Pancreas (tissue), 10 donors: ENCODE results near the gene SIN3B. TPM values are rescaled to one million over a fixed set of nuclear protein-coding genes. Genes with fewer than 3 reads are reported as not detected.

Experiments used
- ATAC-seq, 4 donors: fragments of 200-7000 bp; cut with Tn5 transposase; one replicate each; pipeline versions ENCODE4 v1.8.0 to v1.9.1; 2020; ENCODE audit warnings: mild to moderate bottlenecking in 4 of 4, moderate library complexity in 4 of 4
- DNase-seq, 6 donors: peaks; one replicate each; pipeline ENCODE4 v3.0.0-alpha.2; 2020
- FAIRE-seq: peaks from 2 replicates; lab custom pipeline; 2012; peaks lifted over from hg19 to GRCh38; lab: Jason Lieb, UNC
- H3K27ac ChIP-seq, 4 donors: fragments of 200-600 bp; sonication (generic); 1 replicate in 3 of 4; 2 replicates in 1 of 4; pipeline versions ENCODE4 v1.5.0 to v1.8.0; 2020
- H3K27me3 ChIP-seq, 4 donors: fragments of 200-600 bp; one replicate each; pipeline ENCODE4 v1.8.0; 2021
- H3K36me3 ChIP-seq, 3 donors: fragments of 200-600 bp; sonication (generic) in 1 of 3; one replicate each; pipeline versions ENCODE4 v1.5.0 to v1.8.0; 2020 to 2021
- H3K4me1 ChIP-seq, 3 donors: fragments of 200-600 bp; one replicate each; pipeline ENCODE4 v1.8.0; 2021
- H3K4me3 ChIP-seq, 4 donors: fragments of 200-600 bp; sonication (generic) in 2 of 4; one replicate each; pipeline versions ENCODE4 v1.5.0 to v1.8.0; 2020 to 2021
- H3K9me3 ChIP-seq, 4 donors: fragments of 200-600 bp; one replicate each; pipeline ENCODE4 v1.8.0; 2021
- CTCF ChIP-seq, 4 donors: fragments of 200-600 bp; sonication (generic) in 3 of 4; IDR thresholded peaks; one replicate each; pipeline versions ENCODE4 v1.5.0 to v1.8.0; 2021; ENCODE audit warnings: antibody characterized with exemption in 4 of 4
- WGBS, 2 donors: extraction: QIAGEN DNeasy Blood & Tissue Kit; methylation state at CpG; one replicate each; pipeline ENCODE4 v1.1.7; 2013; 5-methylcytosine and 5-hydroxymethylcytosine counted together
- intact Hi-C, 3 donors: fragments of 100-400 bp; cut with DNase I; formaldehyde crosslinking; loops; one replicate each; pipeline versions ENCODE4 v1.11.1 to v1.14.2; 2022
- polyA plus RNA-seq, 2 donors: library from polyadenylated mRNA; stranded (reverse); fragments of 200-250 nt; gene quantifications; one replicate each; pipeline ENCODE4 v1.2.3, GENCODE V29; 2013
- total RNA-seq, 6 donors: library from RNA; stranded (reverse); fragmentation: NEBNext Ultra II Directional in 4 of 6; extraction: Animal tissue kit (Norgen Biotek cat#: 25700) in 4 of 6; gene quantifications; one replicate each; pipeline versions ENCODE4 v1.2.1 to v1.2.4, GENCODE V29; 2021 to 2023
- donor health status: healthy with polysubstance abuse.
- donor health status: DM: no; HTN: no; CAD: no; lungs with moderate emphysema.
- donor health status: DM: no; HTN: no; CAD: no.
- donor health status: control.
- donor health status: control.
- donor health status: Bipolar disorder and iron deficiency.
- donor health status: DM: yes; HTN: yes; CAD: no.
- donor health status: DM: no; HTN: no; CAD: no.
- donor health status: DM: no; HTN: no; CAD: no.
- donor health status: DM: yes; HTN: yes; CAD: no.

Gene SIN3B
- total and polyA plus RNA-seq, 8 donors = 13.6 to 51.8 (median 20.1) TPM

- Histone ChIP-seq H3K4me3 (no peak overlapping the region), H3K36me3 (no peaks in the 10 kb centered on the region), H3K4me1 (no peaks in the 10 kb centered on the region), H3K9me3 (no peaks in the 10 kb centered on the region), H3K27ac (no peak overlapping the region), H3K27me3 (no peaks in the 10 kb centered on the region)
- TF ChIP-seq CTCF (IDR thresholded peaks at IDR 0.05) = no peak
- intact Hi-C loops = no loop called here
- DNase-seq (no peak), FAIRE-seq (no peak), ATAC-seq (no peak)
- 75 to 83% methylated on average over 31 of the region's 31 CpGs for WGBS, 2 donors
Observed at GRCh38 chr19:16807549-16808284, 21.5 kb upstream of the SIN3B start.

DNA sequence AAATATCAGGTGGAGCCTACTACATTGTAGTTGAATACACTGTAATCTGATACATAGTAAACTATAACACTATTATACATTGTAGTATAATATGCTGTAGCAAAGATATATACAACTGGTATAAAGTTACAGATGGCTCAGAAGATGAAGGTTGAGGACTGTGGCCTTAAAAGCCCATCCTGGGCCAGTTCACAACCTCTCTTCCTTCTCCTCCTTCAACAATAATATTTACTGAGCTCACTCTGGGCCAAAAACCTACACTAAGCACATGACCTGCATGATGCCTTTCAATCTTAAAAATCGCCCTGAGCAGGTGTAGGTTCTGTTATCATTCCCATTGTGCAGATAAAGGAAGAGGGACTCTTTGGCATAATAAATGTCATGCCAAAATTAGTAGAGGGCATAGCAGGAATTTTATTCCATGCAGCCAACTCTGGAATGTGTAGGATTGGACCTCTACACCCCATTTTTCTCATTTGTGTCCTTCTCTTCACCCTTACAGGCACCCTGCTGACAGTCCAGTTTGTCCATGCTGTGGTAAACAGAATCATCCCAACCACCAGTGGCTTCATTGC lies 14.6 kb upstream of the SIN3B start:
- Histone ChIP-seq H3K36me3 (no peaks in the 10 kb centered on the region), H3K4me1 (no peaks in the 10 kb centered on the region), H3K4me3 (no peak overlapping the region), H3K27ac (no peak overlapping the region), H3K9me3 (no peaks in the 10 kb centered on the region), H3K27me3 (no peaks in the 10 kb centered on the region)
- DNase-seq (no peak), ATAC-seq (no peak), FAIRE-seq (no peak)
- 24% methylated on average over 1 of the region's 1 CpG for WGBS, 2 donors
- no peak for TF ChIP-seq CTCF (IDR thresholded peaks at IDR 0.05)
- intact Hi-C loops = no loop called here

DNA sequence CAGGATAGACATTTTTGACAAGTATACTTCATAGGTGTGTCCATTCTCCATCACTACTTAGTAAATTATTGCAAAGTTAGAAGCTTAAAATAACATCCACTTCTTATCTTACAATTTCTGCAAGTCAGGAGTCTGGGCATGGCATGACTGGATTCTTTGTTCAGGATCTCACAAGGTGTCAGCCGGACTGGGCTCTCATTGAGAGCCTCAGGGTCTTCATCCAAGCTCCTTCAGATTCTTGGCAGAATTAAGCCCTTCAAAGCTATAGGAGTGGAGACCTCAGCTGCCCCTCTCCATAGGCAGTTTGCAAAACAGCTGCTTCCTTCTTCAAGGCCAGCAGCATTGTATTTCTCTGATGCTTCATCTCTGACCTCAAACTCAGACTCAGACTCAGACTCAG lies 9.1 kb upstream of the SIN3B start:
- TF ChIP-seq CTCF (IDR thresholded peaks at IDR 0.05) = no peak
- H3K27me3 ChIP-seq = no peaks in the 10 kb centered on the region
- no peak overlapping the region for H3K27ac ChIP-seq
- no peaks in the 10 kb centered on the region for H3K36me3 ChIP-seq
- no peak overlapping the region for H3K4me3 ChIP-seq
- intact Hi-C loops = no loop called here
- no peak for DNase-seq
- no peak for FAIRE-seq
- WGBS, 2 donors = 67 to 68% methylated on average over 1 of the region's 1 CpG
- peaks cover 0 to 3% (median 0%) of the 10 kb centered on the region in 3 donors for H3K4me1 ChIP-seq
- H3K9me3 ChIP-seq = no peaks in the 10 kb centered on the region
- no peak for ATAC-seq

DNA sequence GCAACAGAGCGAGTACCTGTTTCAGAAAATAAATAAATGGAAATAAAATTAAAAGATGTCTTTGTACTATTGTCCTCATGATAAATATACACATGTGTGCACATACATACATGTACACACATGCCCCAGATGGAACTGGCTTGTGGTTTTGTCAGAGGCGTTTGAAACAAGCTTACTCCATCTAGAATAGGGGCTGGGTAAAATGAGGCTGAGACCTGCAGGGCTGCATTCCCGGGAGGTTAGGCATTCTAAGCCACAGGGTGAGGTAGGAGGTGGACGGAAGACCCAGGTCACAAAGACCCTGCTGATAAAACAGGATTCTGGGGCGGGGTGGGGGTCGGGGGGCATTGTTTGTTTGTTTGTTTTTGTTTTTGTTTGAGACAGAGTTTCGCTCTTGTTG lies 8.1 kb upstream of the SIN3B start:
- no peak overlapping the region for H3K27ac ChIP-seq

More for the DNA sequence above, 8.1 kb upstream of the SIN3B start:
- Histone ChIP-seq H3K27me3 (no peaks in the 10 kb centered on the region), H3K9me3 (no peaks in the 10 kb centered on the region), H3K4me3 (no peak overlapping the region), H3K36me3 (no peaks in the 10 kb centered on the region), H3K4me1 (peaks cover 0 to 7% (median 0%) of the 10 kb centered on the region in 3 donors)
- DNase-seq (no peak), FAIRE-seq (no peak), ATAC-seq (no peak)
- no peak for TF ChIP-seq CTCF (IDR thresholded peaks at IDR 0.05)
- intact Hi-C loops = no loop called here
- 63 to 64% methylated on average over 7 of the region's 7 CpGs for WGBS, 2 donors
